ENCODE data around the gene DLGAP1. TPM values are rescaled to one million over a fixed set of nuclear protein-coding genes. Genes with fewer than 3 reads are reported as not detected.

The DLGAP1 gene
- polyA plus RNA-seq, 1 donor from 2014 or later = 4.5 TPM

GRCh38 chr18:4069183-4069582 lies 385.9 kb downstream of the DLGAP1 start:
- Histone ChIP-seq H3K4me2 (ENCODE audit: low read length) (no peak overlapping the region), H2AFZ (ENCODE audit: low read depth, low read length) (no peak overlapping the region), H4K20me1 (ENCODE audit: insufficient read depth) (no peaks in the 10 kb centered on the region), H3K27me3 (ENCODE audit: insufficient read depth, low read depth, low read length) (no peaks in the 10 kb centered on the region), H3K36me3 (ENCODE audit: insufficient read depth, low read length) (no peaks in the 10 kb centered on the region), H3F3A (ENCODE audit: insufficient read depth, low read length, poor library complexity, severe bottlenecking) (no peaks in the 10 kb centered on the region), H3K79me2 (replicated peaks; ENCODE audit: insufficient read depth, low read length) (no peaks in the 10 kb centered on the region), H3K9me2 (ENCODE audit: insufficient read depth, low read length) (no peaks in the 10 kb centered on the region), H3K4me3 (ENCODE audit: low read length) (no peak overlapping the region), H3K9ac (ENCODE audit: low read length) (no peak overlapping the region), H3K27ac (ENCODE audit: low read length) (no peak overlapping the region), H3K9me3 (ENCODE audit: low read length) (peaks cover 4% of the 10 kb centered on the region)
- no peak for TF ChIP-seq EZH2 (IDR thresholded peaks at IDR 0.05; ENCODE audit: borderline replicate concordance, insufficient read depth, low read length, poor library complexity, severe bottlenecking)
- no peak for TF ChIP-seq MXI1 (conservative IDR thresholded peaks at IDR 0.05; ENCODE audit: poor library complexity, severe bottlenecking)
- no peak for TF ChIP-seq SMC3 (conservative IDR thresholded peaks at IDR 0.05; ENCODE audit: poor library complexity)
- TF ChIP-seq POLR2AphosphoS5 (IDR thresholded peaks at IDR 0.05) = no peak
- no peak for TF ChIP-seq CTCF (IDR thresholded peaks at IDR 0.05; ENCODE audit: poor library complexity, severe bottlenecking)
- TF ChIP-seq RAD21 (conservative IDR thresholded peaks at IDR 0.05) = no peak
- no peak for TF ChIP-seq REST (IDR thresholded peaks at IDR 0.05; ENCODE audit: borderline replicate concordance)
- no peak for TF ChIP-seq EP300 (conservative IDR thresholded peaks at IDR 0.05; ENCODE audit: poor library complexity, severe bottlenecking)
- TF ChIP-seq TAF1 (IDR thresholded peaks at IDR 0.05; ENCODE audit: low read depth) = no peak

DNA sequence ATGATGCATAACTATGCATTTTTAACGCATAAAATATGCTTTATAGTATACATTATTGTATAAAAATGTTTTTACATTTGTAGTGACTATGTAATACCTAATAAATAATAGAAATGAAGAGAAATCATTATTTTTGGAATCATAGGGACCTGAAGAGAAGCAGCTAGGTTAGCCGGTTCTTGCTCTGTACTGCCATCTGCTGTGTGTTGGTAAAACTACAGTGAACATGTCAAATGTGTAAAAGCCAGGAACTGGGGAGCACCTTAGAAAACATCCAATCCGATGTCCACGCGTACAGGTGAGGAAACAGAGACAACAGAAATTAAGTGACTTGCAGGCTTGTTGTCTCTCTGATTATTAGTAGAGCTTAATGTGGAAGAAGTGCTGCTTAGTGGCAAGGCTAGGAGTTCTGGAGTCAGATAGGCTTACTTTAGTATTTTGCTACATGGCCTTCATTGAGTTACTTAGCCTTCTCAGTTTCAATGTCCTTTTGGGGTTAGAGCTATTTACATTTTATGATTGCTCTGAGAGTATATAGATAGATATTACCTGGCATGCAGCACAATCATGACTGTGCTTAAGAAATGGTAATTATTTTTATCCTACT lies 386.5 kb downstream of the DLGAP1 start:
- H4K20me1 ChIP-seq (ENCODE audit: insufficient read depth) = no peaks in the 10 kb centered on the region
- H3K4me2 ChIP-seq (ENCODE audit: low read length) = no peak overlapping the region
- no peak overlapping the region for H3K27ac ChIP-seq (ENCODE audit: low read length)
- no peak overlapping the region for H3K4me3 ChIP-seq (ENCODE audit: low read length)
- H3K79me2 ChIP-seq (replicated peaks; ENCODE audit: insufficient read depth, low read length) = no peaks in the 10 kb centered on the region
- no peaks in the 10 kb centered on the region for H3K27me3 ChIP-seq (ENCODE audit: insufficient read depth, low read depth, low read length)
- H3K36me3 ChIP-seq (ENCODE audit: insufficient read depth, low read length) = no peaks in the 10 kb centered on the region
- TF ChIP-seq REST (IDR thresholded peaks at IDR 0.05; ENCODE audit: borderline replicate concordance) (no peak), SMC3 (conservative IDR thresholded peaks at IDR 0.05; ENCODE audit: poor library complexity) (peak; percentile 84), CTCF (IDR thresholded peaks at IDR 0.05; ENCODE audit: poor library complexity, severe bottlenecking) (peak; percentile 77), POLR2AphosphoS5 (IDR thresholded peaks at IDR 0.05) (no peak), TAF1 (IDR thresholded peaks at IDR 0.05; ENCODE audit: low read depth) (no peak), RAD21 (conservative IDR thresholded peaks at IDR 0.05) (peak; percentile 76), MXI1 (conservative IDR thresholded peaks at IDR 0.05; ENCODE audit: poor library complexity, severe bottlenecking) (no peak), EP300 (conservative IDR thresholded peaks at IDR 0.05; ENCODE audit: poor library complexity, severe bottlenecking) (no peak), EZH2 (IDR thresholded peaks at IDR 0.05; ENCODE audit: borderline replicate concordance, insufficient read depth, low read length, poor library complexity, severe bottlenecking) (no peak)
- no peak overlapping the region for H3K9ac ChIP-seq (ENCODE audit: low read length)
- peaks cover 4% of the 10 kb centered on the region for H3K9me3 ChIP-seq (ENCODE audit: low read length)
- H3K9me2 ChIP-seq (ENCODE audit: insufficient read depth, low read length) = no peaks in the 10 kb centered on the region
- no peak overlapping the region for H2AFZ ChIP-seq (ENCODE audit: low read depth, low read length)
- H3F3A ChIP-seq (ENCODE audit: insufficient read depth, low read length, poor library complexity, severe bottlenecking) = no peaks in the 10 kb centered on the region

Data from neural cell (in vitro differentiated cells).